ENCODE results near the gene STK11IP. TPM values are rescaled to one million over a fixed set of nuclear protein-coding genes. Genes with fewer than 3 reads are reported as not detected.

STK11IP gene
- total RNA-seq, 1 donor from 2014 or later = 17.1 TPM

DNA sequence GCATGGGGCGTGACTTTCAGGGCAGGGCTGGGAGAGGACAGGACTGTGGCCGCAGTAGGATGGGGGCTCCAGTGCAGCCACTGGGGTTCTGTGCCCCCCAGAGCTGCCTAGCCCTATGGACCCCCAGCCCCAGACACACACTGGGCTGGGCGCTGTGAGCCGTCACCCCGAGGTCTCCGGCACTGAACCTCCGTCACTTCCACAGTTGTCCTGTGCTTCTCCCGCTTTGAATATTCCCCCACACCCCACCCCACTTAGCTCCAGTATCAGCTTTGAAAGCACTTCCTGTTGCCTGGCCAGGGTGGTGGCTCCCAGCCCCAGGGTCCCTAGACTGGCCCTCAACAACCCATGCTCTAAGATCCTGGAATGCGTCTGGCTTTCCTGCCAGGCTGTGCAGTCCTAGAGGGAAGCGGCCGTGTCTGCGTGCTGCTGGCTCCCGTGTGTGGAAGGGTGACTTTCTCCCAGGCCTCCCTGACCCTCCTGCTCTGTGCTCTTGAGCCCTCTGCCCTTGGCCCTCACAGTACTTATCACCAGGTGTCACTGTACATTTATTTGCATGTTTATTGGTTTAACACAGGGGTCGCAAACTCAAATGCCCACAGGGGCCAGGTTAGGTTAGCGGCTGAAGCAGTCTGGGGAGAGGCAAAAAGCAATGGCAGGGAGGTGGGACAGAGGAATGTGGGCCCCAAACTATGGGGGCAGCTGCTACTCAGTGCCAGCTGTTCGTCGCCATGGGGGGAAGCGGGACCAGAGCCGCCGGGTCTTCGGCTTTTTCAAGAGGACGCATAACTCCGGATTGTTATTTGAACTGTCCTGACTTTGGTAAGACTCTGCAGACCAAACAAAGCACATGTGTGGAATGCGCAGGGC is 36.2 kb upstream of the STK11IP start:
- no peak for DNase-seq (ENCODE audit: low spot score)

DNA sequence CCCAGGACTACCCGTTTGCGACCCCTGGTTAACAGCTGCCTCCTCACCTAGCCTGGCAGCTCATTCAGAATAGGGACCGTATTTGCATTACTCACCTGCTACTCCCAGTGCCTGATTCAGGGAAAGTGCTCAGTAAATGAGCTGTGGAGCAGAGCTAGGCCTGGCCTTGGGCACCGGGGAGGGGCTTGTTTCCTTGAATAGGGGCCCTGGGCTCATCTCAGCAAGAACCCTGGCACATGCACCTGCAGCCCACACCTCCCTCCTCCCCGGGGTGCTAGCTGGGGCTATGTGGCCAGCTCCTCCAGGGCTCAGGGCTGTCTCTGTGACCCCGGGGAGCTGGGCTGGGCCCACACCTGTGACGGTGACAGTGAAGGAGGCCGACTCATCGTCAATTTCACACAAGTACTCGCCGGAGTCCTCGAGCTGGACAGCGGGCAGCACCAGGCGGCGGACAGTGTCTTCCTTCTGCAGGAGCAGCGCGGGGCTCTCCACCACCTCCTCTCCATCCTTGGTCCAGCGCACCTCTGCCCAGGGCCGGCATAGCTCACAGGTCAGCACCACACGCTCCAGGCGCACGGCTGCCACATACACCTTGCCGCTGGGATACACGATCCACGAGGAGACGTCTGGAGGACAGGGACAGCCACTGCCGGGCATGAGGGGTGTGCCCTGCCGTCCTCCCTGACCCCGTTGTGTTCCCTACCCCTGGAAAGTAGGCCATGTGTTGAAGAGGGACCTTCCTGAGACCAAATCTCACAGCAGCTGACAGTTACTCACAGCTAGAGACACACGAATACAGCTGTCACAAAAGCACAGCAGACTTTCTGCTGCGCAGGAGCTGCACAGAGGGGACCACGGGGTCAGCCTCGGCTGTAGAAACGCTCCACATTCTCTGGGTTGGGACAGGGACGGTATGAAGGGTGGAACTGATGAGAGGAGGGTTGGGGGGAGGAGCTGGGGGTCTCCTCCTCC is 35.3 kb upstream of the STK11IP start:
- DNase-seq (ENCODE audit: low spot score) = no peak

DNA sequence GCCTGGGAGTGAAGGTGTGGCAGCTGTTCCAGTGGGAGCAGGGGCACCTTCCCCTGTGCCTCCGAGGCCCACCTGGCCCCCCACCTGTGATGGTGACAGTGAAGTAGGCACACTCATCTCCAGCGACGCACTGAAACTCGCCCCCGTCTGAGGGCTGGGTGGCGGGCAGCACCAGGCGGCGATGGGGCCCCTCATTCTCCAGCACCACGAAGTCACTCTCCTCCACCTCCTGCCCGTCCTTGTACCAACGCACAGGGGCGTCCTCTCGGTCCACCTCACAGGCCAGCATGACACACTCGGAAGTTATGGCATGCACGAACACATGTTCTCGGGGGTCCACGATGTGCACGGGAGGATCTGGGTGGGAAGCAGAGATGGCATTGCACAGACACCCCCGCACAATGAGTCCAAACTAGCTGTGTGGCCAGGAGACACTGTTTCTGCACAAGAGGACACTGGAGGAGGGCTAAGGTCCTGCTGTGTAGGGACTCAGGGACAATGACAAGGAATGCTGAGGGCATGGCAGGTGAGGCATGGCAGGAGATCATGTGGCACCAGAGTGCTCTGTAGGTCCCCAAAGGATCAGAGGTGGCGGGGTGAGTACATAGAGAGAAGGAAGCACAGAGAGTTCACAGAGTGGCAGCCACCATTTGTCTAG is 34.3 kb upstream of the STK11IP start:
- DNase-seq (ENCODE audit: low spot score) = no peak

DNA sequence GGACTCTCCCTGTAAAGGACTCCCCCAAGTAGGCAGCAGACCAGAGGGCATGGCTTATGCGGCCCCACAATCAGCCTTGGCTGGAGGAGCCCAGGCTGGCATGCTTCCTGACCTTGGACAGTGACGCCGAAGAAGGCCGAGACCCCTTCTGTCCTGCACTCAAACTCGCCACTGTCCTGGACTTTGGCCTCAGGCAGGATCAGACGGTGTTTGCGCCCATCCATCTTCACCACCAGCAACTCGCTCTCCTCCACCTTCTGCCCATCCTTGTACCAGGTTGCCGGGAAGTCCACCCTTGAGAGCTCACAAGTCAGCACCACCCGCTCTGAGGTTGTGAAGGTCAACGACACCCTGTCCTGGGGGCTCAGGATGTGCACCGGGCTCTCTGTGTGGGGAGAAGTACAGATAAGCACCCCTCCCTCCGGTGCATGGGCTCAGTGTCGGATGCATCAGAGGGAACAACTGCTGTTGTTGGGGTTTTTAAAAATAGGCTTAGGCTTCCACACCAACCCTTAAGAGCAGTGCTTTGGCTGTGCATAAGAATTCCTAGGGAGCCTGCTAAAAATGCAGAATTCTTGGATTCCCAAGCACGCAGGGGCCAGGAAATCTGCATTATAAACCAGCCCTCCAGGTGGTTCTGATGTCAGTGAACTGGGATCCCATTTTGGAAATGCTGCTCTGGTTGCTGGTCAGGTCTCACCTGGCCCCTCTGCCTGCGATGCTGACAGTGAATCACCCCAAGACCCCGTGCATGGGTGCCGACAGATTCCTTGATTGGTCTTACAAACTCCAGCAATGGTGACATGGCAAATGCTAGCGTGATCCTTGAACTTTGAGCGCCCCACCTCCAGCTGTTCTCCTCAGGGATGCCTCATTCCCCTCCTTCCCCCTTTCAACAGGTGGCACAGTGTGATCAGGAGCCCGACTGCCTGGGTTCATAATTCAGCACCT is 32.3 kb upstream of the STK11IP start:
- DNase-seq (ENCODE audit: low spot score) = no peak

DNA sequence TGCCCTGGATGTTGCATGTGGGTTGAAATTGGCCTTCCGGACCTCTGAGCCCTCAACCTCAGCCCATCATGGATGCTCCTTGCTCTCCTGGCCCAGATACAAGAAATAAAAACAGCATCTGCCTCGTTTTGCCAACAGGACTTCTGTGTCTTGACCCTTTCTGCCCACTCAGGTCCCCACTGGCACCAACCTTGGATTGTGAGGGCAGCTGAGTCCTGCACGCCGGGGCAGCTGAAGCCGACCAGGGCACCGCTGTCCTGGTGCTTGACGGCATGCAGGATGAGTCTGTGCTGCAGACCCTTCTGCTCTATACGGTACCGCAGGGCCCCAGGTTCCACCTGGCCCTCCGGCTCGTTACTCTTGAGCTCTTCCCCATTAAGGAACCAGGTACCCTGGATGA is 31.0 kb upstream of the STK11IP start:
- no peak for DNase-seq (ENCODE audit: low spot score)

DNA sequence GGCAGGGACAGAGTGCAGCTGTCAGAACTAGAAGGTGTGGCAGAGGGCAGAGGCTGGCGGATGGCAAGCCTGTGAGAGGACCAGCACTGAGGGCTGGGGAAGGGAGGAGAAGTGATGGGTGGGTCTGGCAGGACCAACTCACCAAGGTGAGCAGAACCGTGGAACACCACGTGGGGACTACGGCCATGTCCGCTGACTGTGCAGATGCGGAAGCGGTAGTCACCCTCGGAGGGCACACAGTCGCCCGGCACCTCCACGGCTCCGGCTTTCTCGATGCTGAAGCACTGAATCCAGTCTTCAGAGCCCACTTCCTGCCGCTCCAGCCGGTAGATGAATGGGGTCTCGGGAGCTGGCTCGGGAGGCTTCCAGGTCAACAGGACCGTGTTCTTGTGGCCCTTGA is 30.5 kb upstream of the STK11IP start:
- no peak for DNase-seq (ENCODE audit: low spot score)

DNA sequence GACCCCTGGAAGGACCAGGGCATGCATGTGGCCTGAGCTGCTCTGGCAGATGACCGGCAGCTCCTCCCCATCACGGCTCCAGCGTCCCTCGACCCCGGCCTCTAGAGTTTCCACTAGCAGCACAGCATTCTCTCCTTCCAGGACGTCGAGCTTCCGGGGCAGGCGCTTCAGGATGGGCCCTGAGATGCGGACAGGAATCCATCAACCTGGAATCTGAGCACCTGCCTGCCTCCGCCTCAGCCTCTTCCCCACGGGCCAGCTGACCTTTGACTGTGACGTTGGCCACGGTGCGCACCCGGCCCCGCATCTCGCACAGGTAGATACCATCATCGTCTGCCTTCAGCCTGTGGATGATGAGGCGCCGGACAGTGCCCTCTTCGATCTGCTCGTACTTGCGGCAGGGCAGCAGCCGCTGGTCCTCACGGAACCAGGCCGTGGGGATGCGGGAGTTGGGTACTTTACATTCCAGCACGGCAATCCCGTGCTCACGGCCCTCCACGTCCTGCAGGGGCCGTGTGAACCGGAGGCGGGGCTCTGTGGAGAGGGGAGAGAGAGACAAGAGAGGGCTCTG is 29.8 kb upstream of the STK11IP start:
- DNase-seq (ENCODE audit: low spot score) = no peak

DNA sequence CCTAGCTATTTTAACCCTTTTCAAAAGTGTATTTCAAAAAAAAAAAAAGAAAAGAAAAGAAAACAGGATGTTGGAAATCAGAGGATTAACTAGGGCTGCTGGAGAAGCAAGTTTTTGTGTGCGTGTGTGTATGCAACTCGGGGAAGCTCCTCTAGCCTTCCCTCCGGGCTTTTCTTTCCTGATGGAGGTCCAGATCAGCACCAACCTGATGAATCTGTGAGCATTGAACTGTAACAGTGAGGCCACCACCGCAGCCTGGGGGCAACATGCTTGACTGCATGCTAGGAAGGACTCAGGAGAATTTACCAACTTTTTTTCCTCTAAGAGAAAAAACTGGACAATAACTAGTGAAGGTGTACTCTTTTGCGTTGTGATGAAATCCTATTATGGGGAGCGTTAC is 28.6 kb upstream of the STK11IP start:
- no peak for DNase-seq (ENCODE audit: low spot score)

DNA sequence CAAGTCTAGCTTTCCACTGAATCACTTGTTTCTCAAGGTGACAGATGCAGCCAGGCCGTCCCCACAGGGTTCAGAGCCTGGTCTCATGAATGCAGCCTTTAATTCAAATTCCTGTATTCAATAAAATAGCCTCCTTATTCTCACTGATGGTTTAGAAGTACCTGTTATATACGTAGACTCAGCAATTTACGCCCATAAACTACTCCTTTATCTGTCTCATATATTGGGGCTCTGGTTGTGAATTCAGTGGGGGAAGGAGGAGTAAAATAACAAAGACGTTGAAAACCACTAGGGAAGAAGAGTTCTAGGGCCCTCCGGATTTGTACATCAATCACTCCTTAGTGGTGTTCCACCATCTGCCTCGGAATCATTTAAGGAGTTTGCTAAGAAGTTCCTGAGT is 28.0 kb upstream of the STK11IP start:
- no peak for DNase-seq (ENCODE audit: low spot score)

DNA sequence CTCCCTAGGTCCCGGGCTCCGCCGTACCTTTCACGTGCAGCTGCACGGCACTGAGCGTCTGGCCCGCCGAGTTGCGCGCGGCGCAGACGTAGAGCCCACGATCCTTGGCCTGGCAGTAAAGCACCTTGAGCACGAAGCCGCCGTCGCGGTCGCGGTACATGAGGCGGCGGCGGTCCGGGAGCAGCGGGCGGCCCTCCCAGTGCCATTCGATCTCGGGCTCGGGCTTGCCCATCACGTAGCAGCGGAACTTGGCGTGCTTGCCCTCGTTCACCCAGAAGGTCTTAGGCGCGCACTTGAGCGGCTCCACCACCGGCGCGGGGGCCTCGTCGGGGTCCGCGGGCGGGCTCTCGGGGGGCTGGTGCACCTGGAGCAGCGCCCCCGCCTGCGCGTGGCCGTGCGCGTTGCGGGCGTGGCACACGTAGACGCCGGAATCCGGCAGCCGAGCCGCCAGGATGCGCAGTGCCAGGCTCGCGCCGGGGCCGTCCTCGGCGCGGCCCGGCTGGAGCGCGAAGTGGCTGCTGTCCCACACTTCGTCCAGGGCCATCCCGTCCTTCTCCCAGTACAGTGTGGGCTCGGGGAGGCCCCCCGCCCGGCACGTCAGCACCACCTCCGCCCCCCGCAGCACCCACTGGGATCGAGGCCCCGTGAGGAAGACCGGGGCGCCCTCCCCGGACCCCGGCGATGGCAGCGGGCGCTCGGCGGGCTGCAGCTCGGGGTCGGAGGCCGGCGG is 27.3 kb upstream of the STK11IP start:
- no peak for DNase-seq (ENCODE audit: low spot score)

DNA sequence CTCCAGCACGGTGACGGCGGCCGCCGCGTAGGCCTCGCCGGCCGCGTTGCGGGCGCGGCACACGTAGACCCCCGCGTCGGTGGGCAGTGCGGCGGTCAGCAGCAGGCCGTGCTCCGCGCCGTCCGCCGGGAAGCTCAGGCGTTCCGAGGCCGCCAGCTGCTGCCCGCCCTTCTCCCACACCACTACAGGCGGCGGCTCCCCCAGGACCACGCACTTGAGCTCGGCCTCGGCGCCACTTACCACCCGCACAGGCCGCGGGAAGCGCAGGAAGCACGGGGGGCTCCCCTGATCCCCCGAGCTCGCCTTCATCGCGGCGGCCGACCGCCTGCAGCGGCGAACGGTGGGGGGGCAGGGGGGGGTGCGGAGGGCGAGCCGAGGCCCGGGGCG is 26.7 kb upstream of the STK11IP start:
- no peak for DNase-seq (ENCODE audit: low spot score)

DNA sequence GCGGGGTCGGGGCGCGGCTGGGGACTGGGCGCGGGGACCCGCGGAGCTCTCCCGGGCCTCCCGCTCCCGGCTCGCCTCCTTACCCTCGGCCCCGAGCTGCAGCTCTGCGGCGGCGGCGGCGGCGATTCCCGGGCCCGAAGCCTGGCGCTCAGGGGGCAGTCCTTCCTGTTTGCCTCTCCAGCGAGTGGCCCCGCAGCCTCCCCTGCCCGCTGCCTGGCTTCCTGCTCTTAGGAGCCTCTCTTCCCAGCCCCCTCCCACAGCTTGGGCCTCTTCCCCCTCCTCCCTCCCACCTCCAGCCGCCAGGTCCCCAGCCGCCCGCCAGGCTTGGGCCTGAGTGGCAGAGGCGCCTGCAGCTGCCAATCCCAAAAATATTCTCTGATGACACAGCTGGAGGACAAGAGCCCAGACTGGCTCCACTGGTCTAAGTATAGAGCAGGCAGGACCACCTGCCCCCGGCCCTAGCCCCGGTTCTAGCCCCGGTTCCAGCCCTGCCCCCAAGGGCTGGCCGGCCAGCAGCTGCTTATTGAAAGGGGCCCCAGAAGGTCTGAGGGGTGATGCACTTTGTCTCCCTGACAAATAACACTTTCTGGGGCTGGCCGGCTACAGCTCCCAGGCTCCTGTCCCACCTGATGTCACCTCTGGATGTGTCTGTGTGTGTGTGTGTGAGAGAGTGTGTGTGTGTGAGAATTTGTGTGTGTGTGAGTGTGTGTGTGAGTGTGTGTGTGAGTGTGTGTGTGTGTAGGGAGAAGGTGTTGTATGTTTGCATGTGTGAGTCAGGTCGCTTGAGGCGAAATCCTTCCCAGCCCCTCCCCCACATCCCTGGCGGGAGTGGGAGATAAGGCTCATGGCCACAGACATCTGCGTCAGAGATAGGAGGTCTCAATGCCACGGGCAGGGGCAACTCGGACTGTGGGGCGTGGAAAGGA is 26.1 kb upstream of the STK11IP start, which contains the start of gene OBSL1:
OBSL1 (minus strand) TSS at position 229 of the 926 bp plus-strand sequence. CDS start 307 bp downstream, outside the sequence.
- DNase-seq (ENCODE audit: low spot score) = no peak

DNA sequence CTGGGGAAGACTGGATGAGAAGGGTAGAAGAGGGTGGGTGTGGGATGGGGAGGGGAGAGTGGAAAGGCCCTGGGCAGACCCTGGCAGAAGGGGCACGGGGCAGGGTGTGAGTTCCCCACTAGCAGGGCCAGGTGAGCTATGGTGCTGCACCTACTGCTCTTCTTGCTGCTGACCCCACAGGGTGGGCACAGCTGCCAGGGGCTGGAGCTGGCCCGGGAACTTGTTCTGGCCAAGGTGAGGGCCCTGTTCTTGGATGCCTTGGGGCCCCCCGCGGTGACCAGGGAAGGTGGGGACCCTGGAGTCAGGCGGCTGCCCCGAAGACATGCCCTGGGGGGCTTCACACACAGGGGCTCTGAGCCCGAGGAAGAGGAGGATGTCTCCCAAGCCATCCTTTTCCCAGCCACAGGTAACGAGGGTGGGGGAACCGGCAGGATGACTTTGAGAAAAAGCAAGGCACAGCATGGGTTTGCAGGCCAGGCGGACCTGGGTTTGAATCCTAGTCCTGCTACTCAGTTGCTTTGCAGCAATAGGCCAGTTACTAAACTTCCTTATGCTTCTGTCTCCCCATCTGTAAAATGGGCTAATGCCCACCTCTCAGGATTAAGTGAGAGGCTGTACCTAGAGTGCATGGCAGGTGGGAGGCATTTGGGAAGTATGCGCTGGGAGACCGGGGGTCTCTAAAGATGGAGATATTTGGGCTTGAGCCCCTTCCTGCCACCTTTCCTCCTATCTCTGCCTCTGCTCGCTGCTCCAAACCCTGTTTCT is 25.2 kb upstream of the STK11IP start, which contains the start of gene INHA:
INHA (plus strand) TSS at position 74 of the 765 bp plus-strand sequence; CDS start at position 139, 65 bp downstream.
- no peak for DNase-seq (ENCODE audit: low spot score)

DNA sequence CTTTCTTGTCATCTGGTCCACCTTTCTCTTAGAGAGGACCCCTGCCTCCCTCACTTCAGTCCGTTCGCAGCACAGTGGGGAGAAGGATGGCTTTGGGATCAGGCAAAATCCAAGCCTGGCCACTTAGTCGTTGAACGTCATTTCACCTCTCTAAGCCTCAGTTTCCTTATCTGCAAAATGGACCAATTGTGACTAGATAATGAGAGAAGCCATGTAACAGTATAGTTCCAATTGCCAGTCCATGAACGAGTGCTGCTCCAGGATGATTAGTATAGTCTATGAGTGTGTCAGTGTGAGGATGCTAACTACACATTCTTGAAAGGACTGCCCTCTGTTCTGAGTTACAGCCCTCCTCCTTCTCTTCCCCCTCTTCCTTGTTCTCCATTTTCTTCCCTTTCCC is 24.5 kb upstream of the STK11IP start:
- DNase-seq (ENCODE audit: low spot score) = no peak

DNA sequence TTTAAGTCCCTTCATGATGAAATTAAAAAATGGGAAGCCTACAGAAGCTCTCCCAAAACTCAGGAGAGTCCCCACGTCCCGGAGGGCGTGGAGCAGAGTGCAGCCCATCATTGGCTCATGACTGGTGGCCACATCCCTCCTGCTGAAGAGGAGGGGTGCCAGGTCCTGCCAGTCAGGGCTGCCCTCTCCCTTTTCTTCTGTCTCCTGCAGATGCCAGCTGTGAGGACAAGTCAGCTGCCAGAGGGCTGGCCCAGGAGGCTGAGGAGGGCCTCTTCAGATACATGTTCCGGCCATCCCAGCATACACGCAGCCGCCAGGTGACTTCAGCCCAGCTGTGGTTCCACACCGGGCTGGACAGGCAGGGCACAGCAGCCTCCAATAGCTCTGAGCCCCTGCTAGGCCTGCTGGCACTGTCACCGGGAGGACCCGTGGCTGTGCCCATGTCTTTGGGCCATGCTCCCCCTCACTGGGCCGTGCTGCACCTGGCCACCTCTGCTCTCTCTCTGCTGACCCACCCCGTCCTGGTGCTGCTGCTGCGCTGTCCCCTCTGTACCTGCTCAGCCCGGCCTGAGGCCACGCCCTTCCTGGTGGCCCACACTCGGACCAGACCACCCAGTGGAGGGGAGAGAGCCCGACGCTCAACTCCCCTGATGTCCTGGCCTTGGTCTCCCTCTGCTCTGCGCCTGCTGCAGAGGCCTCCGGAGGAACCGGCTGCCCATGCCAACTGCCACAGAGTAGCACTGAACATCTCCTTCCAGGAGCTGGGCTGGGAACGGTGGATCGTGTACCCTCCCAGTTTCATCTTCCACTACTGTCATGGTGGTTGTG is 23.0 kb upstream of the STK11IP start:
- DNase-seq (ENCODE audit: low spot score) = no peak

Data from mesenteric fat pad (tissue), 1 donor.